HCT116 (cell line): ENCODE data around the gene C4orf54. TPM values are rescaled to one million over a fixed set of nuclear protein-coding genes. Genes with fewer than 3 reads are reported as not detected.

ENCODE experiments used
- ATAC-seq: fragments of 200-7000 bp; cut with Tn5 transposase; 2 replicates; pipeline ENCODE4 v1.9.1; 2020; ENCODE audit warnings: mild to moderate bottlenecking, moderate library complexity
- BruUV-seq: library from RNA; stranded (reverse); fragments of 400-500 nt; replicated peaks from 2 replicates; lab custom pipeline; 2021; lab: Mats Ljungman, UMichigan
- CTCF ChIA-PET: fragments of 300-600 bp; sonication (Branson Sonifier 250); formaldehyde crosslinking; loops from one replicate; lab custom pipeline; 2021; ENCODE audit warnings: antibody characterized with exemption; lab: Charles Lee
- POLR2A ChIA-PET: fragments of 300-600, 350-600 bp; sonication (Branson Sonifier 250); formaldehyde crosslinking; loops from one replicate; lab custom pipeline; 2021; ENCODE audit warnings: antibody characterized with exemption; lab: Charles Lee
- RAD21 ChIA-PET, 2 experiments: fragments of 300-600 bp; sonication (Branson Sonifier 250); formaldehyde crosslinking; loops; one replicate each; lab custom pipeline; 2023; ENCODE audit warnings: low total read pairs in 2 of 2; ENCODE audit not compliant: uncharacterized antibody in 2 of 2, unreplicated experiment in 2 of 2, low non-redundant PET in 1 of 2; lab: Charles Lee
- DNase-seq: peaks from one replicate; pipeline ENCODE4 v3.0.0-alpha.2; 2010; ENCODE audit warnings: low read depth, low spot score
- H2AFZ ChIP-seq: fragments of 200-600 bp; shearing (Covaris generic), sonication (generic); 2 replicates; pipeline ENCODE4 v1.6.1; 2017; ENCODE audit warnings: low read depth, mixed run types, mixed read lengths, antibody characterized with exemption, low read length; ENCODE audit not compliant: poor library complexity, severe bottlenecking
- H3K27ac ChIP-seq: 2 replicates; pipeline ENCODE4 v1.5.1; 2012; ENCODE audit warnings: low read depth, low read length
- H3K27me3 ChIP-seq: fragments of 200-600 bp; sonication (generic); 2 replicates; pipeline ENCODE4 v1.6.1; 2016; ENCODE audit warnings: mixed run types, low read length, mixed read lengths; ENCODE audit not compliant: insufficient read depth
- H3K36me3 ChIP-seq, 2 experiments: fragments of 200-500 bp in 1 of 2; fragments of 200-600 bp in 1 of 2; sonication (Bioruptor generic) in 1 of 2; sonication (generic) in 1 of 2; 2 replicates each; pipeline versions ENCODE4 v1.5.1 to v1.6.1; 2014 to 2016; ENCODE audit warnings: low read length in 2 of 2, inconsistent platforms in 1 of 2, mixed read lengths in 1 of 2, mixed run types in 1 of 2; ENCODE audit not compliant: insufficient read depth in 2 of 2, control insufficient read depth in 1 of 2
- H3K4me1 ChIP-seq, 2 experiments: fragments of 200-600 bp in 1 of 2; sonication (generic) in 1 of 2; 2 replicates each; pipeline versions ENCODE4 v1.5.1 to v1.6.1; 2012 to 2017; ENCODE audit warnings: low read length in 2 of 2, inconsistent platforms in 1 of 2, mild to moderate bottlenecking in 1 of 2, mixed read lengths in 1 of 2, mixed run types in 1 of 2, moderate library complexity in 1 of 2; ENCODE audit not compliant: insufficient read depth in 2 of 2, control insufficient read depth in 1 of 2
- H3K4me2 ChIP-seq: fragments of 200-600 bp; sonication (generic); 2 replicates; pipeline ENCODE4 v1.6.1; 2017; ENCODE audit warnings: mixed run types, low read length, mixed read lengths
- H3K4me3 ChIP-seq, 2 experiments: fragments of 200-600 bp in 1 of 2; sonication (generic) in 1 of 2; replicated peaks in 1 of 2; 2 replicates each; pipeline ENCODE4 v1.5.1; 2011 to 2016; ENCODE audit warnings: low read length in 2 of 2, control low read depth in 1 of 2, low read depth in 1 of 2, mild to moderate bottlenecking in 1 of 2, mixed read lengths in 1 of 2, mixed run types in 1 of 2
- H3K79me2 ChIP-seq: fragments of 200-600 bp; sonication (generic); 2 replicates; pipeline ENCODE4 v1.6.1; 2017; ENCODE audit warnings: mild to moderate bottlenecking, mixed run types, low read length, moderate library complexity, mixed read lengths; ENCODE audit not compliant: insufficient read depth
- H3K9ac ChIP-seq: fragments of 200-600 bp; sonication (generic); 2 replicates; pipeline ENCODE4 v1.6.1; 2016; ENCODE audit warnings: low read length, mixed read lengths
- H3K9me2 ChIP-seq: fragments of 200-600 bp; sonication (generic), shearing (Covaris generic); 2 replicates; pipeline ENCODE4 v1.6.1; 2017; ENCODE audit warnings: mixed run types, mild to moderate bottlenecking, moderate library complexity; ENCODE audit not compliant: insufficient read depth
- H3K9me3 ChIP-seq, 2 experiments: fragments of 200-500 bp in 1 of 2; fragments of 200-600 bp in 1 of 2; sonication (Bioruptor generic) in 1 of 2; sonication (generic) in 1 of 2; 2 replicates each; pipeline ENCODE4 v1.6.1; 2014 to 2017; ENCODE audit warnings: low read length in 2 of 2, mixed read lengths in 2 of 2, inconsistent platforms in 1 of 2, low read depth in 1 of 2, mild to moderate bottlenecking in 1 of 2, mixed run types in 1 of 2, moderate library complexity in 1 of 2; ENCODE audit not compliant: control insufficient read depth in 1 of 2, insufficient read depth in 1 of 2
- H4K20me1 ChIP-seq: fragments of 200-600 bp; sonication (generic), shearing (Covaris generic); 2 replicates; pipeline ENCODE4 v1.6.1; 2017; ENCODE audit warnings: mixed run types, mild to moderate bottlenecking, moderate library complexity; ENCODE audit not compliant: insufficient read depth
- CBX3 ChIP-seq: IDR thresholded peaks from 2 replicates; pipeline ENCODE4 v1.6.1; 2012; ENCODE audit warnings: low read depth
- EGR1 ChIP-seq: IDR thresholded peaks from 2 replicates; pipeline ENCODE4 v1.6.1; 2012; ENCODE audit warnings: low read depth
- EZH2 ChIP-seq: fragments of 200-600 bp; sonication (generic); IDR thresholded peaks from 2 replicates; pipeline ENCODE4 v1.6.1; 2017; ENCODE audit warnings: antibody characterized with exemption, mixed run types
- EZH2phosphoT487 ChIP-seq: fragments of 200-600 bp; IDR thresholded peaks from 2 replicates; pipeline ENCODE4 v1.6.1; 2018; ENCODE audit warnings: antibody characterized with exemption, borderline replicate concordance
- MAX ChIP-seq: IDR thresholded peaks from 2 replicates; pipeline ENCODE4 v1.6.1; 2012
- RAD21 ChIP-seq: IDR thresholded peaks from 2 replicates; pipeline ENCODE4 v1.6.1; 2012; ENCODE audit warnings: low read depth, mild to moderate bottlenecking
- REST ChIP-seq: IDR thresholded peaks from 2 replicates; pipeline ENCODE4 v1.6.1; 2012; ENCODE audit warnings: low read depth
- SIN3A ChIP-seq: IDR thresholded peaks from 2 replicates; pipeline ENCODE4 v1.6.1; 2012; ENCODE audit warnings: low read depth
- SP1 ChIP-seq: IDR thresholded peaks from 2 replicates; pipeline ENCODE4 v1.6.1; 2012; ENCODE audit warnings: low read depth
- SRF ChIP-seq: IDR thresholded peaks from 2 replicates; pipeline ENCODE4 v1.6.1; 2012; ENCODE audit warnings: low read depth
- YY1 ChIP-seq: IDR thresholded peaks from 2 replicates; pipeline ENCODE4 v1.6.1; 2011; ENCODE audit warnings: low read length, low read depth, moderate library complexity, mild to moderate bottlenecking; ENCODE audit not compliant: insufficient replicate concordance; ENCODE audit errors: extremely low read depth
- ZBTB33 ChIP-seq: IDR thresholded peaks from 2 replicates; pipeline ENCODE4 v1.6.1; 2011; ENCODE audit warnings: mild to moderate bottlenecking, low read length, moderate library complexity; ENCODE audit not compliant: insufficient replicate concordance; ENCODE audit errors: extremely low read depth
- ZFX ChIP-seq: fragments of 450-650 bp; IDR thresholded peaks from 2 replicates; pipeline ENCODE4 v1.6.1; 2017
- intact Hi-C: fragments of 100-400 bp; cut with micrococcal nuclease; formaldehyde crosslinking; loops from 2 replicates; pipeline ENCODE4 v1.10.0; 2022
- total RNA-seq: library from RNA; stranded (reverse); gene quantifications from one replicate; pipeline ENCODE4 v1.2.1, GENCODE V29; 2021; ENCODE audit not compliant: unreplicated experiment
- TF ChIP-seq, protein P1 (sequence below): IDR thresholded peaks from 2 replicates; pipeline ENCODE4 v1.6.1; 2012
- TF ChIP-seq, protein P2 (sequence below), 3 experiments: fragments of 200-600 bp in 1 of 3; sonication (generic) in 1 of 3; IDR thresholded peaks in 2 of 3; conservative IDR thresholded peaks in 1 of 3; 2 replicates each; pipeline ENCODE4 v1.5.1; 2012 to 2017; ENCODE audit warnings: low read depth in 2 of 3, low read length in 2 of 3, antibody characterized with exemption in 1 of 3, borderline replicate concordance in 1 of 3, control low read depth in 1 of 3, mild to moderate bottlenecking in 1 of 3, mixed read lengths in 1 of 3, mixed run types in 1 of 3, moderate library complexity in 1 of 3; ENCODE audit not compliant: insufficient read depth in 1 of 3

C4orf54 gene
- total RNA-seq, 1 experiment from 2014 or later: not detected

- DNase-seq (no peak), ATAC-seq (no peak)
- Histone ChIP-seq H3K27me3 (no peaks in the 10 kb centered on the region), H3K79me2 (no peaks in the 10 kb centered on the region), H2AFZ (no peak overlapping the region), H3K27ac (no peak overlapping the region), H3K9me3 (no peaks in the 10 kb centered on the region), H3K4me2 (no peak overlapping the region), H3K9me2 (no peaks in the 10 kb centered on the region), H3K4me1 (no peaks in the 10 kb centered on the region), H3K4me3 (no peak overlapping the region), H3K36me3 (no peaks in the 10 kb centered on the region), H4K20me1 (no peaks in the 10 kb centered on the region), H3K9ac (no peak overlapping the region)
- ChIA-PET RAD21 (no interaction called here), CTCF (no interaction called here), POLR2A (no interaction called here)
- intact Hi-C loops: no loop called here
- no TSS peak for BruUV-seq
- TF ChIP-seq EGR1: no peak
- TF ChIP-seq YY1: no peak
- no peak for TF ChIP-seq REST
- no peak for TF ChIP-seq ZBTB33
- TF ChIP-seq, protein P1, sequence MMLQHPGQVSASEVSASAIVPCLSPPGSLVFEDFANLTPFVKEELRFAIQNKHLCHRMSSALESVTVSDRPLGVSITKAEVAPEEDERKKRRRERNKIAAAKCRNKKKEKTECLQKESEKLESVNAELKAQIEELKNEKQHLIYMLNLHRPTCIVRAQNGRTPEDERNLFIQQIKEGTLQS: no peak
- no peak for TF ChIP-seq SP1
- no peak for TF ChIP-seq RAD21
- TF ChIP-seq SRF: no peak
- no peak for TF ChIP-seq CBX3
- TF ChIP-seq ZFX: no peak
- TF ChIP-seq SIN3A: no peak
- no peak for TF ChIP-seq MAX
- no peak for TF ChIP-seq EZH2
- TF ChIP-seq, protein P2, sequence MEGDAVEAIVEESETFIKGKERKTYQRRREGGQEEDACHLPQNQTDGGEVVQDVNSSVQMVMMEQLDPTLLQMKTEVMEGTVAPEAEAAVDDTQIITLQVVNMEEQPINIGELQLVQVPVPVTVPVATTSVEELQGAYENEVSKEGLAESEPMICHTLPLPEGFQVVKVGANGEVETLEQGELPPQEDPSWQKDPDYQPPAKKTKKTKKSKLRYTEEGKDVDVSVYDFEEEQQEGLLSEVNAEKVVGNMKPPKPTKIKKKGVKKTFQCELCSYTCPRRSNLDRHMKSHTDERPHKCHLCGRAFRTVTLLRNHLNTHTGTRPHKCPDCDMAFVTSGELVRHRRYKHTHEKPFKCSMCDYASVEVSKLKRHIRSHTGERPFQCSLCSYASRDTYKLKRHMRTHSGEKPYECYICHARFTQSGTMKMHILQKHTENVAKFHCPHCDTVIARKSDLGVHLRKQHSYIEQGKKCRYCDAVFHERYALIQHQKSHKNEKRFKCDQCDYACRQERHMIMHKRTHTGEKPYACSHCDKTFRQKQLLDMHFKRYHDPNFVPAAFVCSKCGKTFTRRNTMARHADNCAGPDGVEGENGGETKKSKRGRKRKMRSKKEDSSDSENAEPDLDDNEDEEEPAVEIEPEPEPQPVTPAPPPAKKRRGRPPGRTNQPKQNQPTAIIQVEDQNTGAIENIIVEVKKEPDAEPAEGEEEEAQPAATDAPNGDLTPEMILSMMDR (IDR thresholded peaks at IDR 0.05 in 2 of 3, conservative IDR thresholded peaks at IDR 0.05 in 1 of 3; ENCODE audit: borderline replicate concordance in 1 of 3, insufficient read depth in 1 of 3, low read depth in 2 of 3, low read length in 2 of 3): no peak
- TF ChIP-seq EZH2phosphoT487: no peak
Observed at GRCh38 chr4:99622341-99622740, 35.3 kb downstream of the C4orf54 start.
